Neural cell (in vitro differentiated cells): ENCODE results near the gene APBB2. TPM values are rescaled to one million over a fixed set of nuclear protein-coding genes. Genes with fewer than 3 reads are reported as not detected.

Source experiments
- H2AFZ ChIP-seq: fragments of 200-600, 300-800 bp; sonication (generic), shearing (Covaris generic); 2 replicates; pipeline ENCODE4 v1.6.0; 2014; ENCODE audit warnings: low read depth, mild to moderate bottlenecking, antibody characterized with exemption, low read length, moderate library complexity
- H3F3A ChIP-seq: fragments of 200-600 bp; shearing (Covaris generic); 2 replicates; pipeline ENCODE4 v1.6.1; 2016; ENCODE audit warnings: mild to moderate bottlenecking, moderate library complexity, mixed read lengths, antibody characterized with exemption, low read length; ENCODE audit not compliant: insufficient read depth, poor library complexity, severe bottlenecking
- H3K27ac ChIP-seq: fragments of 200-600, 300-800 bp; sonication (generic), shearing (Covaris generic); 2 replicates; pipeline ENCODE4 v1.5.1; 2014; ENCODE audit warnings: mild to moderate bottlenecking, low read length, moderate library complexity
- H3K27me3 ChIP-seq: fragments of 300-800, 200-600 bp; sonication (generic), shearing (Covaris generic); 2 replicates; pipeline ENCODE4 v1.6.0; 2014; ENCODE audit warnings: mild to moderate bottlenecking, low read depth, low read length, moderate library complexity; ENCODE audit not compliant: insufficient read depth
- H3K36me3 ChIP-seq: fragments of 300-800, 200-600 bp; sonication (generic), shearing (Covaris generic); 2 replicates; pipeline ENCODE4 v1.5.1; 2014; ENCODE audit warnings: mild to moderate bottlenecking, antibody characterized with exemption, low read length, moderate library complexity; ENCODE audit not compliant: insufficient read depth
- H3K4me2 ChIP-seq: fragments of 300-800, 200-600 bp; sonication (generic), shearing (Covaris generic); 2 replicates; pipeline ENCODE4 v1.6.0; 2014; ENCODE audit warnings: mild to moderate bottlenecking, low read length
- H3K4me3 ChIP-seq: fragments of 300-800, 200-600 bp; sonication (generic), shearing (Covaris generic); 2 replicates; pipeline ENCODE4 v1.5.1; 2014; ENCODE audit warnings: mild to moderate bottlenecking, low read length, moderate library complexity
- H3K79me2 ChIP-seq: fragments of 200-600 bp; shearing (Covaris generic); replicated peaks from 2 replicates; pipeline ENCODE4 v1.6.0; 2014; ENCODE audit warnings: mild to moderate bottlenecking, low read length, moderate library complexity; ENCODE audit not compliant: insufficient read depth
- H3K9ac ChIP-seq: fragments of 300-800, 200-600 bp; sonication (generic), shearing (Covaris generic); 2 replicates; pipeline ENCODE4 v1.6.1; 2016; ENCODE audit warnings: mild to moderate bottlenecking, low read length, mixed read lengths
- H3K9me2 ChIP-seq: fragments of 200-600 bp; shearing (Covaris generic); 2 replicates; pipeline ENCODE4 v1.6.1; 2016; ENCODE audit warnings: mild to moderate bottlenecking, low read length, mixed read lengths; ENCODE audit not compliant: insufficient read depth
- H3K9me3 ChIP-seq: fragments of 200-600, 300-800 bp; sonication (generic), shearing (Covaris generic); 2 replicates; pipeline ENCODE4 v1.6.1; 2016; ENCODE audit warnings: mild to moderate bottlenecking, mixed run types, low read length, moderate library complexity, mixed read lengths
- H4K20me1 ChIP-seq: fragments of 200-600 bp; shearing (Covaris generic); 2 replicates; pipeline ENCODE4 v1.6.1; 2016; ENCODE audit warnings: mild to moderate bottlenecking, mixed run types; ENCODE audit not compliant: insufficient read depth
- EP300 ChIP-seq: fragments of 450-650 bp; conservative IDR thresholded peaks from 2 replicates; pipeline ENCODE4 v1.6.1; 2014; ENCODE audit warnings: antibody characterized with exemption, mild to moderate bottlenecking, moderate library complexity; ENCODE audit not compliant: poor library complexity, severe bottlenecking
- EZH2 ChIP-seq: fragments of 200-600, 300-800 bp; shearing (Covaris generic), sonication (generic); IDR thresholded peaks from 2 replicates; pipeline ENCODE4 v1.6.1; 2014; ENCODE audit warnings: antibody characterized with exemption, low read length, borderline replicate concordance, mild to moderate bottlenecking; ENCODE audit not compliant: insufficient read depth, poor library complexity, severe bottlenecking
- MXI1 ChIP-seq: fragments of 450-650 bp; conservative IDR thresholded peaks from 2 replicates; pipeline ENCODE4 v1.6.1; 2014; ENCODE audit warnings: antibody characterized with exemption, mild to moderate bottlenecking; ENCODE audit not compliant: poor library complexity, severe bottlenecking
- POLR2AphosphoS5 ChIP-seq: IDR thresholded peaks from 2 replicates; pipeline ENCODE4 v1.6.1; 2012
- RAD21 ChIP-seq: fragments of 450-650 bp; conservative IDR thresholded peaks from 2 replicates; pipeline ENCODE4 v1.6.1; 2014; ENCODE audit warnings: antibody characterized with exemption, mild to moderate bottlenecking, moderate library complexity
- SMC3 ChIP-seq: fragments of 450-650 bp; conservative IDR thresholded peaks from 2 replicates; pipeline ENCODE4 v1.6.1; 2014; ENCODE audit warnings: antibody characterized with exemption, mild to moderate bottlenecking, moderate library complexity; ENCODE audit not compliant: poor library complexity
- TAF1 ChIP-seq: IDR thresholded peaks from 2 replicates; pipeline ENCODE4 v1.6.1; 2012; ENCODE audit warnings: low read depth
- polyA plus RNA-seq: library from polyadenylated mRNA; depleted of rRNA; stranded (reverse); fragments of >200 nt; gene quantifications from 2 replicates; pipeline ENCODE4 v1.2.3, GENCODE V29; 2014
- TF ChIP-seq, protein P1 (sequence below): IDR thresholded peaks from 2 replicates; pipeline ENCODE4 v1.6.1; 2012; ENCODE audit warnings: borderline replicate concordance
- TF ChIP-seq, protein P2 (sequence below): fragments of 450-650 bp; IDR thresholded peaks from 2 replicates; pipeline ENCODE4 v1.5.1; 2014; ENCODE audit warnings: antibody characterized with exemption, mild to moderate bottlenecking, moderate library complexity; ENCODE audit not compliant: poor library complexity, severe bottlenecking

APBB2 gene
- polyA plus RNA-seq, 1 donor from 2014 or later = 41.9 TPM

DNA sequence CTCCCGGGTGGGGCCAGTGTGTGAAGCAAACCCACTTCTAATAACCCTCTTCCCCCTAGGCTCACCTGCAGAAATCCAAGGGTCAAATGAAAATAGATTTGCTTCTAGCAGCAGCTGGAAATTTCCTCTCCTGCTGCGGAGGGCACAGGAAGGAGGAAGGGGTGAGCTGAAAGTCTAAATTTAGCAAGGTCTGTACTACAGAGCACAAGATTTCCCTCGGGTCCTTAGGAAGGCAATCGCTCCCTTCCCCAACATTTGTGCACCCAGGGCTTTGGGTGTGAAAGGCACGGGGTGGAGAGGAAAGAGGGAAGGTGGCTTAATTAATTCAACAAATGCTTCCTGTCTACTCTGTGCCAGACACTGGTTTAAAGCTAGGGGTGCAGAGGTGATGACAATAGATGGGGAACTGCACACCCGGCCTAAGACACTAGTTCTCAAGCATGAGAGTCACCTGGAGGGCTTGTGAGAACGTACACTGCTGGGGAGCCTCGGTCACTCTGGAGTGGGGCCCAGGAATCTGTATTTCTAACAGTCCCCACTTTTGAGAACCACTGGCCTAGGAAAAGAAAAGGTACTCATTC, 260.2 kb downstream of the APBB2 start:
- no peak overlapping the region for H3K4me2 ChIP-seq
- no peaks in the 10 kb centered on the region for H3K9me2 ChIP-seq
- H3K27me3 ChIP-seq = no peaks in the 10 kb centered on the region
- no peak overlapping the region for H3K27ac ChIP-seq
- H3K9ac ChIP-seq = no peak overlapping the region
- no peaks in the 10 kb centered on the region for H3K36me3 ChIP-seq
- H3K4me3 ChIP-seq = no peak overlapping the region
- H3K79me2 ChIP-seq = no peaks in the 10 kb centered on the region
- H4K20me1 ChIP-seq = no peaks in the 10 kb centered on the region
- no peaks in the 10 kb centered on the region for H3F3A ChIP-seq
- no peaks in the 10 kb centered on the region for H3K9me3 ChIP-seq
- TF ChIP-seq, protein P1, sequence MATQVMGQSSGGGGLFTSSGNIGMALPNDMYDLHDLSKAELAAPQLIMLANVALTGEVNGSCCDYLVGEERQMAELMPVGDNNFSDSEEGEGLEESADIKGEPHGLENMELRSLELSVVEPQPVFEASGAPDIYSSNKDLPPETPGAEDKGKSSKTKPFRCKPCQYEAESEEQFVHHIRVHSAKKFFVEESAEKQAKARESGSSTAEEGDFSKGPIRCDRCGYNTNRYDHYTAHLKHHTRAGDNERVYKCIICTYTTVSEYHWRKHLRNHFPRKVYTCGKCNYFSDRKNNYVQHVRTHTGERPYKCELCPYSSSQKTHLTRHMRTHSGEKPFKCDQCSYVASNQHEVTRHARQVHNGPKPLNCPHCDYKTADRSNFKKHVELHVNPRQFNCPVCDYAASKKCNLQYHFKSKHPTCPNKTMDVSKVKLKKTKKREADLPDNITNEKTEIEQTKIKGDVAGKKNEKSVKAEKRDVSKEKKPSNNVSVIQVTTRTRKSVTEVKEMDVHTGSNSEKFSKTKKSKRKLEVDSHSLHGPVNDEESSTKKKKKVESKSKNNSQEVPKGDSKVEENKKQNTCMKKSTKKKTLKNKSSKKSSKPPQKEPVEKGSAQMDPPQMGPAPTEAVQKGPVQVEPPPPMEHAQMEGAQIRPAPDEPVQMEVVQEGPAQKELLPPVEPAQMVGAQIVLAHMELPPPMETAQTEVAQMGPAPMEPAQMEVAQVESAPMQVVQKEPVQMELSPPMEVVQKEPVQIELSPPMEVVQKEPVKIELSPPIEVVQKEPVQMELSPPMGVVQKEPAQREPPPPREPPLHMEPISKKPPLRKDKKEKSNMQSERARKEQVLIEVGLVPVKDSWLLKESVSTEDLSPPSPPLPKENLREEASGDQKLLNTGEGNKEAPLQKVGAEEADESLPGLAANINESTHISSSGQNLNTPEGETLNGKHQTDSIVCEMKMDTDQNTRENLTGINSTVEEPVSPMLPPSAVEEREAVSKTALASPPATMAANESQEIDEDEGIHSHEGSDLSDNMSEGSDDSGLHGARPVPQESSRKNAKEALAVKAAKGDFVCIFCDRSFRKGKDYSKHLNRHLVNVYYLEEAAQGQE = no peak
- TF ChIP-seq EP300 (no peak), POLR2AphosphoS5 (no peak), RAD21 (no peak), EZH2 (no peak), SMC3 (no peak), TAF1 (no peak), MXI1 (no peak)
- TF ChIP-seq, protein P2, sequence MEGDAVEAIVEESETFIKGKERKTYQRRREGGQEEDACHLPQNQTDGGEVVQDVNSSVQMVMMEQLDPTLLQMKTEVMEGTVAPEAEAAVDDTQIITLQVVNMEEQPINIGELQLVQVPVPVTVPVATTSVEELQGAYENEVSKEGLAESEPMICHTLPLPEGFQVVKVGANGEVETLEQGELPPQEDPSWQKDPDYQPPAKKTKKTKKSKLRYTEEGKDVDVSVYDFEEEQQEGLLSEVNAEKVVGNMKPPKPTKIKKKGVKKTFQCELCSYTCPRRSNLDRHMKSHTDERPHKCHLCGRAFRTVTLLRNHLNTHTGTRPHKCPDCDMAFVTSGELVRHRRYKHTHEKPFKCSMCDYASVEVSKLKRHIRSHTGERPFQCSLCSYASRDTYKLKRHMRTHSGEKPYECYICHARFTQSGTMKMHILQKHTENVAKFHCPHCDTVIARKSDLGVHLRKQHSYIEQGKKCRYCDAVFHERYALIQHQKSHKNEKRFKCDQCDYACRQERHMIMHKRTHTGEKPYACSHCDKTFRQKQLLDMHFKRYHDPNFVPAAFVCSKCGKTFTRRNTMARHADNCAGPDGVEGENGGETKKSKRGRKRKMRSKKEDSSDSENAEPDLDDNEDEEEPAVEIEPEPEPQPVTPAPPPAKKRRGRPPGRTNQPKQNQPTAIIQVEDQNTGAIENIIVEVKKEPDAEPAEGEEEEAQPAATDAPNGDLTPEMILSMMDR = no peak
- no peak overlapping the region for H2AFZ ChIP-seq

DNA sequence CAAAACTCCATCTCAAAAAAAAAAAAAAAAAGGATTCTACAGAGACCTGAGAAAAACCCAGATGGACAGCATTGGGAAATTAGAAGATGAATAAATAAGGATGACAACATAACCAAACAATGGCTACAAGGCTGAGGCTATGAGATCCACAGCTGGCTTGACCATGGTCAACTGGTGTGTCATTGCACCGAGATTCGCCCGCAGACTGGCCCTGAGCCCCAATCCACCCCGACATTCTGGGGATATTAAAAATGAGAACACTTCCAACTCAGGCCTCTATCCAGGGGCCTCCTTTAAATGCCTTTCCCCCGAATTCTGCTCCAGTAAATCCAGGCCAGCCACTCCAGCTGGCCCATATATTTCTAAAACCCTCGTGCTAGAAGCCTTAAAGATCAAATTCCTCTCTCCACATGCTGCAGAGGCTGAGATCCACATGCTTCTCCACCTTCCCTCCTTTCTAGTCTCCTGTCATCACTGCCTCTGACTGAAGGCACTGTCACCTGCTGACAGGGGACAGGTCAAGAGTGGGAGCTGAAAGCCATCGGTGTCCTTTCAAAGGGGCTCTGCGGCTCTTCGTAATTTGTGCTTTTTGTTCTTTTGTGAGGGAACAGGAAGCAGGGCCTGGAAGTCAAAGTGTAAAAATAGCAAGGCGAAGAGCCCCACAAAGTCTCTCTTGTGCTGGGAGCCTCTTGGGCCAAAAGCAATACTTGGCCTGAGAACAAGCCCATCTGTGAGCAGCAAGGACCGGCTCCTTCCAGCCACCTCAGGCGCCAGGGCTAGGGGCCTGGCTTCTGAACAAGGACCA, 260.9 kb downstream of the APBB2 start:
- H3K4me2 ChIP-seq = no peak overlapping the region
- H3K27me3 ChIP-seq = no peaks in the 10 kb centered on the region
- no peaks in the 10 kb centered on the region for H3K79me2 ChIP-seq
- H3K9me3 ChIP-seq = no peaks in the 10 kb centered on the region
- no peaks in the 10 kb centered on the region for H3K9me2 ChIP-seq
- H4K20me1 ChIP-seq = no peaks in the 10 kb centered on the region
- H3K27ac ChIP-seq = no peak overlapping the region
- TF ChIP-seq SMC3 (no peak), EP300 (no peak), EZH2 (no peak), POLR2AphosphoS5 (no peak), RAD21 (no peak), TAF1 (no peak), MXI1 (no peak)
- TF ChIP-seq, protein P1 = no peak
- TF ChIP-seq, protein P2 = no peak
- H2AFZ ChIP-seq = no peak overlapping the region
- no peak overlapping the region for H3K4me3 ChIP-seq
- H3K9ac ChIP-seq = no peak overlapping the region
- no peaks in the 10 kb centered on the region for H3F3A ChIP-seq
- H3K36me3 ChIP-seq = no peaks in the 10 kb centered on the region
